Stomach (tissue), 4 donors: Measurements from ENCODE around the gene ODAD4.

Experiments used
- CTCF ChIP-seq, 7 experiments: fragments of 450-650 bp in 4 of 7; fragments of 200-600 bp in 3 of 7; sonication (generic) in 3 of 7; IDR thresholded peaks; one replicate each; pipeline ENCODE4 v1.5.1; 2016 to 2019; ENCODE audit warnings: antibody characterized with exemption in 7 of 7, control low read depth in 2 of 7, mild to moderate bottlenecking in 1 of 7
- POLR2A ChIP-seq, 4 donors: fragments of 450-650 bp; IDR thresholded peaks; one replicate each; pipeline ENCODE4 v1.6.1; 2016; ENCODE audit warnings: antibody characterized with exemption in 4 of 4, control low read depth in 2 of 4, mild to moderate bottlenecking in 1 of 4, moderate library complexity in 1 of 4

GRCh38 chr17:41912925-41913324 lies 17.5 kb upstream of the ODAD4 start:
- TF ChIP-seq CTCF (IDR thresholded peaks at IDR 0.05) (no peak), POLR2A (IDR thresholded peaks at IDR 0.05) (no peak)
